ENCODE data around the gene OSBPL9.

DNA sequence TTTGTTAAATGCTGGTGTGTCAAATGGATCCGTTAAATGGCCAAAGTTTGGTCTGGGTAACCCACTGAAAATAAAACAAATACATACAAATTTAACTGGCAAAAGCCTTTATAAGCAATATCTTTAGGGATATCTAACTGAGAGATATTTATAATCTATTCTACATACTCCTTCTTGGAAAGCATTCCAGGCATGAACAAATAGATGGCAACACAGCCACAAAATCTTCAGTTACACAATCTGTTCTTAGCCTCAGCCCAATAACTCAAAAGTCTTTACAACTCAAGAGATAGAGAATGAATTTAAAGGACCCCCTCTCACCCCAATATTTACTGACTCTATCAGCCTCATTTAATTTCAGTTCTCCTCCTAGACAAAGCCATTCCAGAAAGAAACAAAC, 202.9 kb downstream of the OSBPL9 start:
- TF ChIP-seq, protein P1, sequence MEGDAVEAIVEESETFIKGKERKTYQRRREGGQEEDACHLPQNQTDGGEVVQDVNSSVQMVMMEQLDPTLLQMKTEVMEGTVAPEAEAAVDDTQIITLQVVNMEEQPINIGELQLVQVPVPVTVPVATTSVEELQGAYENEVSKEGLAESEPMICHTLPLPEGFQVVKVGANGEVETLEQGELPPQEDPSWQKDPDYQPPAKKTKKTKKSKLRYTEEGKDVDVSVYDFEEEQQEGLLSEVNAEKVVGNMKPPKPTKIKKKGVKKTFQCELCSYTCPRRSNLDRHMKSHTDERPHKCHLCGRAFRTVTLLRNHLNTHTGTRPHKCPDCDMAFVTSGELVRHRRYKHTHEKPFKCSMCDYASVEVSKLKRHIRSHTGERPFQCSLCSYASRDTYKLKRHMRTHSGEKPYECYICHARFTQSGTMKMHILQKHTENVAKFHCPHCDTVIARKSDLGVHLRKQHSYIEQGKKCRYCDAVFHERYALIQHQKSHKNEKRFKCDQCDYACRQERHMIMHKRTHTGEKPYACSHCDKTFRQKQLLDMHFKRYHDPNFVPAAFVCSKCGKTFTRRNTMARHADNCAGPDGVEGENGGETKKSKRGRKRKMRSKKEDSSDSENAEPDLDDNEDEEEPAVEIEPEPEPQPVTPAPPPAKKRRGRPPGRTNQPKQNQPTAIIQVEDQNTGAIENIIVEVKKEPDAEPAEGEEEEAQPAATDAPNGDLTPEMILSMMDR (IDR thresholded peaks at IDR 0.05), result no peak
- no peak for TF ChIP-seq POLR2A (IDR thresholded peaks at IDR 0.05)
